GM18507 (cell line): ENCODE measurements around the gene UBE2N.
A peak's percentile ranks its signal among the peaks of the same experiment; 100 is the strongest.
"Not testable (repeated sequence)": the region's sequence is repeated elsewhere in the genome, so short reads cannot be mapped to it uniquely, and the experiment has no call there.

Experiments
- DNase-seq: peaks from one replicate; pipeline ENCODE4 v3.0.0; 2011; ENCODE audit warnings: low read depth; ENCODE audit not compliant: insufficient read length; ENCODE audit errors: extremely low spot score
- FAIRE-seq: peaks from 2 replicates; lab custom pipeline; 2011; peaks lifted over from hg19 to GRCh38; lab: Jason Lieb, UNC

UBE2N gene

GRCh38 chr12:93448796-93449195 is 7.0 kb upstream of the UBE2N start:
- FAIRE-seq (no peak), DNase-seq (no peak)

GRCh38 chr12:93447555-93448290 is 6.0 kb upstream of the UBE2N start:
- no peak for DNase-seq
- FAIRE-seq = no peak

- FAIRE-seq (no peak), DNase-seq (no peak)
Measured at GRCh38 chr12:93443576-93443975, 1.8 kb upstream of the UBE2N start.

GRCh38 chr12:93442411-93443340 is 929 bp upstream of the UBE2N start:
- DNase-seq (no peak), FAIRE-seq (peak; percentile 38)

GRCh38 chr12:93441081-93441616 is 598 bp downstream of the UBE2N start:
- no peak for DNase-seq
- FAIRE-seq = no peak

- FAIRE-seq = peak; percentile 5
- no peak for DNase-seq
Measured at GRCh38 chr12:93440043-93440835, 1.5 kb downstream of the UBE2N start.

GRCh38 chr12:93438266-93439050 is 3.3 kb downstream of the UBE2N start:
- no peak for FAIRE-seq
- DNase-seq = no peak

GRCh38 chr12:93434256-93434865 is 7.4 kb downstream of the UBE2N start:
- FAIRE-seq = peak; percentile 64
- DNase-seq = no peak

GRCh38 chr12:93432031-93432430 is 9.7 kb downstream of the UBE2N start:
- FAIRE-seq, DNase-seq: not testable (repeated sequence)

GRCh38 chr12:93430280-93430679 is 11.5 kb downstream of the UBE2N start:
- FAIRE-seq (no peak), DNase-seq (no peak)

- no peak for FAIRE-seq
- no peak for DNase-seq
Measured at GRCh38 chr12:93429852-93430251, 11.9 kb downstream of the UBE2N start.

- no peak for DNase-seq
- FAIRE-seq = no peak
Measured at GRCh38 chr12:93429448-93429847, 12.3 kb downstream of the UBE2N start.

GRCh38 chr12:93427779-93428564 is 13.8 kb downstream of the UBE2N start:
- DNase-seq (no peak), FAIRE-seq (no peak)

GRCh38 chr12:93426412-93426805 is 15.3 kb downstream of the UBE2N start:
- FAIRE-seq = no peak
- DNase-seq = no peak

- FAIRE-seq (no peak), DNase-seq (no peak)
Measured at GRCh38 chr12:93425736-93426411, 15.9 kb downstream of the UBE2N start.

- DNase-seq = no peak
- no peak for FAIRE-seq
Measured at GRCh38 chr12:93422050-93422449, 19.7 kb downstream of the UBE2N start.

GRCh38 chr12:93419388-93420034 is 22.2 kb downstream of the UBE2N start:
- FAIRE-seq (peak; percentile 67), DNase-seq (no peak)
